HG03095 (cell line): ENCODE data around the gene CNOT8.
"Not testable (repeated sequence)": the region's sequence is repeated elsewhere in the genome, so short reads cannot be mapped to it uniquely, and the experiment has no call there.

ENCODE experiments used
- ATAC-seq: cut with Tn5 transposase; IDR thresholded peaks from one replicate; pipeline ENCODE4 v1.9.1; 2021; ENCODE audit warnings: moderate library complexity; ENCODE audit not compliant: unreplicated experiment

The CNOT8 gene

GRCh38 chr5:154905601-154906000, 47.2 kb downstream of the CNOT8 start:
- not testable (repeated sequence) for ATAC-seq

- ATAC-seq: no peak
These were observed 58.4 kb downstream of the CNOT8 start for GRCh38 chr5:154916874-154917273.

- no peak for ATAC-seq
These were observed 59.3 kb downstream of the CNOT8 start for GRCh38 chr5:154917757-154918156.

- ATAC-seq: no peak
These were observed 65.3 kb downstream of the CNOT8 start for GRCh38 chr5:154923441-154924430.
